ENCODE measurements around the gene TSPAN4.
A peak's percentile ranks its signal among the peaks of the same experiment; 100 is the strongest.

The TSPAN4 gene

DNA sequence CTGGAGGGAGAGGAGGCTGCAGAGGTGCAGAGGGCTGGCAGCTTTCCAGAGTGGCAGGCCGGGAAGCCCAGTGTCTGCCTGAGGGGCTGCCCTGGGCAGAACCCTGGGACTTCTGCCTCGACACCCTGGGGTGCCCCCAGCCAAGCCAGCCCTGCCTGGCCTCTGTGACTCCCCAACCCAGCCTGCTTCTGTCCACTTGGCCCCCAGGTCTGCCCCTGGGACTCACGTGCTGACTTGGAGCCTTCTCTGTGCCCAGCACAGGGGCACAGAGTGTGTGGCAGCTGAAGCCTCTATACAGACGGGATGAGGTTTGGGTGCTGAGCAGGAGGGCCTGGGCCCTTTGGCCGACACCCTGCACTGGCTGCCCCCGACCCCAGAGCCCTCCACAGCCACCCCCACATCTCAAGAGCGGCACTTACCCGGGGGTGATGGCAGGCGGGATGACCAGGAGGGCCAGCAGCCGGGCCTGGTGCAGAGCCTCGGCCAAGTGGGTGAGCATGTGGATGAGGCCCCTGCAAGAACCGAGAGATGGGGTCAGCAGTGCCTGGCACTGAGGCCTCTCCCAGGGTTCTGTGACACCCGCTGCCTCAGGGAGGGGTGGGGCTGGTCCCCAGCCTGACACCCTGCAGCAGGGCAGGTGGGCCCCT is 50.5 kb downstream of the TSPAN4 start:
- DNase-seq = no peak

- DNase-seq = no peak
These were observed 52.0 kb downstream of the TSPAN4 start for GRCh38 chr11:894575-895201.

- DNase-seq = no peak
These were observed 52.9 kb downstream of the TSPAN4 start for GRCh38 chr11:895331-896110.

DNA sequence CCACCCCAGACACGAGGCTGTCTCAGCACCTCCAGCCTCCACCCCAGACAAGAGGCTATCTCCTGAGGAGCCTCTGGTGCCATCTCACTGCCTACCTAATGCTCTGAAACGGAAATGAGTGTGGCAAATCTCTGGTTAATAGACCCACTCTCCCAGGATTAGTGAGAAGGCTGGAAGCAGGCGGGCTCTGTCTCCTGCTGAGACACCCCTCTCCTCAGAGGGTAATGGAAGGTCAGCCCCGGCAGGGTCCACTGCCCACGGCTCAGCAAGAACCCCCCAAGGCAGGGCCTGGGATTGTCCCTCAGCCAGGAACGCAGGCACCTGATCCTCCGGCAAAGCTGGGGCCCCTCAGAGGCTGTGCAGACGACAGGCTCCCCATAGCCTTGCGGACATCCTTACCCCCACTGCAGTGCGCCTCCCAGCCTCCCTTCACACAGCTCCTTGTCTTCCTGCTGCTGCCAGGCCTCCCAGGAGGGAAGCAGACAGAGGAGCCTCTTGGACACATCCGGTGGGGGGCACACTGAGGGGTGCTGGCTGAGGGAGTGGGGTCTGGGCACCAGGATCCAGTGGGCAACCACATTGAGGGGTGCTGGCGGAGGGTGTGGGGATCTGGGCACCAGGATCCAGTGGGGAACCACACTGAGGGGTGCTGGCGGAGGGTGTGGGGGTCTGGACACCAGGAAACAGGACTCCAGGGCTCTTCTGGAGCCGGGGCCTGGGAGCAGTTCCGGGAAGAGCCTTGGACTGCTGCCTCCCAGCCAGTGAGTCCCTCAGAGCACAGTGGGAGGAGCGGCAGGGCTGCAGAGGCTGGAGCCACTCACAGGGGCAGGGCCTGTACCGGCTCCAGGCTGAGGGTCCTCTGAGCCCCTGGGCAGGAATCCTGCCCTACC is 54.8 kb downstream of the TSPAN4 start:
- no peak for DNase-seq

DNA sequence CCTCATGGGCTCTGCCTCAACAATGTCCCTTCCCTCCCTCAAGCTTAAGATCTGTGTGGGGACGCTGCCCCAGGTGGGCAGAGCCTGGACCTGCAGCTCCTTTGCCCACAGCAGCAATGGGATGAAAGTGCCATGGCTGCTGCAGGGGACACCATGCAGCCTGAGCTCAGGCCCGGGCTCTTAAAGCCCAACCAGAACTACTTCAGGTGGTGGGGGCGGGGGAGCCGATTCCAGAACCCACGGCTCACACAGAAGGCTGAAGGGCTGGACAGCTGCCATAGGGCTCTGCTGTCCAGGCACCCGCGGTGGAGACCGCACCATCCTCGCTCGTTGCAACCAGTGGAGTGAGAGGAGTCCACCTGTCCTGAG is 55.5 kb downstream of the TSPAN4 start:
- no peak for DNase-seq

DNA sequence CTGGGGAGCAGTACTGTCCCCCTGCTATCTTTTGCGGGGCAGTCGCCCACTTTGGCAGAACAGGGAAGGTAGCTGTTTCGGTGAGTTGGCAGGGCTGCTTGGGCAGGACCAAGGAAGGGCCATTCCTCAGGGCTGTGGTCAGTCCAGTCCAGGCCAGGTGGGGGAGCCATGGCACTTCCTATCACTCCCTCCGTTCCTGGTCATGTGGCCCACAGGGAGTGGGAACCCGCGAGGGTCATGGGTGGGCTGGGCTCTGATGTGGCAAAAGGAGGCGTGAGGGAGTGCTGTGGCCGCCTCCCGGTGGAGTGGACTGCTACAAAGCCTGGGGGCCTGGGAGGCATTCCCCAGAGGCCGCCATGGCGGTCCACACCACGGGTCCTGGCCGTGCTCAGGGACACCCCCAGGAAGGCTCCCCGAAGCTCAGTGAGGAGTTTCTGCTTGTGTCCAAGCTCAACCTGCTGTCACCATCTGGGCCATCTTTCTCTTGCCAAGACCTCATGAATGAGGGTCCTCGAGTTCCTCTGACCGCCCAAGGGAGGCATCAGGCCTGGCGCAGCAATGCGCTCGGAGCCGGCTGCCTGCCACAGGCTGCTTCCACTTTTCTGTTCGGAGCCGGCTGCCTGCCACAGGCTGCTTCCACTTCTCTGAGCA is 56.0 kb downstream of the TSPAN4 start:
- DNase-seq = no peak

DNA sequence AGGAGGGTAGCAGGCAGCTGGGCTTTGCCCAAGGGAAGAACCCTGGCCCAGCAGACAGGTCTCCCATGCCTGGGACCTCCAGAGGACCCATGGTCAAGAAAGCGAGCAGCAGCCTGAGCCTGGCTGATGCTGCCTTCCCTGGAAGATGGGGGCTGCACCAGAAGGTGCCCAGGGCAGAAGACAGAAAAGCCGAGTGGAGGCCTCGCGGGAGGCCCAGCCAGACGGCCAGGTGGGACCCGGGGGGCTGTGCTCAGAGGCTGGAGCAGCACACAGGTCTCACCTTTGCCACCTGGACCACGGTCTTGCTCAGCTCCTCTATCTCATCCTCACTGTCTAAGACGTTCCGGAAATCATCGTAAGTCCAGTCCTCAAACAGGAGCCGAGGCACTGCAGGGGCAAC is 57.1 kb downstream of the TSPAN4 start:
- DNase-seq = no peak

- no peak for DNase-seq
These were observed 57.9 kb downstream of the TSPAN4 start for GRCh38 chr11:900545-900944.

DNA sequence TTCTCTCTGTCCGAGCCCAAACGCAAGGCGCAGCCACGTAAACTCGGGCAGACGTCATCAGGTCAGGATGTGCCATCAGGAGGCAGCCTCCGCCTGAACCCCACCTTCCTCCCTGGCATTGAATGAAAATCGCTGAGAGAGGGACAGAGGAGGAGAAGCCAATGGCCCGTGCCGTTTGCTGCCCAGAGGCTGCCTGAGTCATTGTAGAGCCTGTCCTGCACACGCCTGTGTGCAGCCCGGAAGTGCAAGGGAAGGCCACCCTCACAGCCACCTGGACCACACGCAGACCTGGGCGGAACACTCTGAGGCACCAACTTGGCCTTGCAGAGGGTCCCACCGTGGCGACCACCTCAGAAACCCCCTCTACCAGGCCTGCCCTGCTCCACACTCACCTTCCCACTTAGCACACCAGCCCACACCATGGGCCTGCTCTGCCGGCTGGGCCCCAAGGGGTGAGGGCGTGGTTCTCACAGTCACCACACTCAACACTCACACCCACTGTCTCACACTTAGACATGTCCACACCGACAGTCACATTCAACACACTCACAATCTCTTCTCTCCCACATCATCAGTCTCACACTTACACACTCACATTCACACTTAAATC is 58.9 kb downstream of the TSPAN4 start:
- DNase-seq = no peak

DNA sequence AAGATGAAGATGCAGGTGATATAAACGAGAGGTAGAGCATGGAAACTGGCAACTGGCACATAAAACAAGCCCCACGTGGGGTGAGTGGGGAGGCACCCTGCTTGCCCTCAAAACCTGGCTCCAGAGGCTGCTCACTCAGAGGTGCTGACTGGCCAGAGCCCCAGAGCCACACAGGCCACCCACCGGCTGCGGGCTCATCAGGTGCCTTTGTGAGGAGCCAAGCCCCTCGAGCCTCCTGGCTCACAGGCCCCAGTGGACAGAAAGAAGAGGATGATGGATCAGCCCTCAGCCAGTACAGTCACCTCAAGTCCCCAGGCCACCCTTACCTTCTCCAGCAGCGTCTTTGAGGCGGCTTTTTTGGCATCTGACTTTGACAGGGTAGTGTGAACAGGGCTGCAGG is 61.7 kb downstream of the TSPAN4 start:
- DNase-seq = no peak

DNA sequence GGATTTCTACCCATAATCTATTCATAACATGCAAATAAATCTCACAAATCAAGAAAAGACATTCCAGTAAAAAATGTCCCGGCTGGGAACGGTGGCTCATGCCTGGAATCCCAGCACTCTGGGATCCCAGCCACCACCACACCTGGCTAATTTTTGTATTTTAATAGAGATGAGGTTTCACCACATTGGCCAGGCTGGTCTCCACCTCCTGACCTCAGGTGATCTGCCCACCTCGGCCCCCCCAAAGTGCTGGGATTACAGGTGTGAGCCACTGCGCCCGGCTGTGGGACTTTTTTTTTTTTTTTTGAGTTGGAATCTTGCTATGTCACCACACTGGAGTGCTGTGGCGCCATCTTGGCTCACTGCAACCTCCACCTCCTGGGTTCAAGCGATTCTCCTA is 63.3 kb downstream of the TSPAN4 start:
- DNase-seq = no peak

DNA sequence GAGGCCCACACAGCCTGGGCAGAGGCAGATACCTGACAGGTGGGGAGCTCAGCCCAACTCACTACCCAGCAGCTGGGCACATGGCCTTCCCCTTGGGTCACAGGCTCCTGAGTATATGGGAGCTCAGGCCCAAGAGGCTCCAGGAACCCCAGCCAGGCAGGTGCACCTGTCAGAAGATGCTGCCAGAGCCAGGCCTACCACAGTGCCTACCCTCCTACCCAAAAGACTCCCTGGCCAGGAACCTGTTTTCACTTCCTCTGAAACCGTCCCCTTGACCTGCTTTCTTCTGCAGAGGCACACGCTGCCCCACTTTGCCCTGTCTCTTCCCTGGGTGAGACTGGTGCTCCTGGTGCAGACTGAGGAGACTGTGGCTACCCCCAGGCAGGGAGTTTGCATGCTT is 65.0 kb downstream of the TSPAN4 start:
- DNase-seq = no peak

- DNase-seq = no peak
These were observed 65.6 kb downstream of the TSPAN4 start for GRCh38 chr11:908273-908672.

GRCh38 chr11:909406-909805 is 66.8 kb downstream of the TSPAN4 start:
- no peak for DNase-seq

DNA sequence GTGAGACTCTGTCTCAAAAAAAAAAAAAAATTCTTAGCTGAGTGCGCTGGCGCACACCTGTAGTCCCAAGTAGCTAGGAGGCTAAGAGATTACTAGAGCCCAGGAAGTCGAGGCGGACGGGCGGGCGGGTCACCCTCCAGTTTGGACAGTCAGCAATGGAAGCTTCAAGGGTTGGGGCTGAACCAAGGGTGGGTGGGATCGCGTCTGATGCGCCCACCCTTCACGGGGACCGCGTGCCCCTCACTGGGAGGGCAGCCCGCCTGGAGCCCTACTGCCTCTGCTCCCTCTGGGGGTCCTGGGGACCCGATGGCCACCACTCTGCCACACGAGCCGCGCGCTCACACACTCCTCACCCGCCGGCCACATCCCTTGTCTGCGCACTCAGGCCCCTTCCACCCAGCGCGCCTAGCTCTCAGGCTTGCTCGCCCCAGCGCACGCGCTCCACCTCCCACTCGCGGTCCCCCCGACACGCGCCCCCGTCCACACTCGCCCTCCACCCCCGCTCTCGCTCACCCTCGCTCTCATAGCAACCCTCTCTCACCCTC is 67.5 kb downstream of the TSPAN4 start:
- no peak for DNase-seq

DNA sequence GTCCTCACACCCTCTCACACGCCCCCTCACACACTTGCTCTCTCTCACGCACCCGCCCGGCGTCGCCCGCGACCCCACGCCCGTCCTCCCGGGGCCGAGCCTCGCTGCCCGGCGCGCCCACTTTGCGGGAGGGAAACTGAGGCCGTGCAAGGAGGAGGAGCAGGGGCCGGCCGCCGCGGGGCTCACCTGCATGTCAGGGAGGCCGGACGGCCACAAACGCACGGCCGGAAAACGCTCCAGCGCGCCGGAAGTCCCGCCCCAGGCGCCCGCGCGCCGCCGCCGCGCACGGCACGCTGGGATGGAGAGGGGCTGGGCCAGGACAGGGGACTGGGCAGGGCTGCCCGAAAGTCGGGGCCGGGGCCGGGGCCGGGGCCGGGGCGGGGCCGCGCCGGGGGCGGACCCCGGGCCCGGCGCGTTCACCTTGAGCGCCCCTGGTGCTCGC is 68.0 kb downstream of the TSPAN4 start, which contains the start of gene CHID1:
TSS of gene CHID1 (minus strand) at position 222 of the 442 bp plus-strand sequence. CDS start 5,994 bp downstream, outside the sequence.
- peak; percentile 69 for DNase-seq

DNA sequence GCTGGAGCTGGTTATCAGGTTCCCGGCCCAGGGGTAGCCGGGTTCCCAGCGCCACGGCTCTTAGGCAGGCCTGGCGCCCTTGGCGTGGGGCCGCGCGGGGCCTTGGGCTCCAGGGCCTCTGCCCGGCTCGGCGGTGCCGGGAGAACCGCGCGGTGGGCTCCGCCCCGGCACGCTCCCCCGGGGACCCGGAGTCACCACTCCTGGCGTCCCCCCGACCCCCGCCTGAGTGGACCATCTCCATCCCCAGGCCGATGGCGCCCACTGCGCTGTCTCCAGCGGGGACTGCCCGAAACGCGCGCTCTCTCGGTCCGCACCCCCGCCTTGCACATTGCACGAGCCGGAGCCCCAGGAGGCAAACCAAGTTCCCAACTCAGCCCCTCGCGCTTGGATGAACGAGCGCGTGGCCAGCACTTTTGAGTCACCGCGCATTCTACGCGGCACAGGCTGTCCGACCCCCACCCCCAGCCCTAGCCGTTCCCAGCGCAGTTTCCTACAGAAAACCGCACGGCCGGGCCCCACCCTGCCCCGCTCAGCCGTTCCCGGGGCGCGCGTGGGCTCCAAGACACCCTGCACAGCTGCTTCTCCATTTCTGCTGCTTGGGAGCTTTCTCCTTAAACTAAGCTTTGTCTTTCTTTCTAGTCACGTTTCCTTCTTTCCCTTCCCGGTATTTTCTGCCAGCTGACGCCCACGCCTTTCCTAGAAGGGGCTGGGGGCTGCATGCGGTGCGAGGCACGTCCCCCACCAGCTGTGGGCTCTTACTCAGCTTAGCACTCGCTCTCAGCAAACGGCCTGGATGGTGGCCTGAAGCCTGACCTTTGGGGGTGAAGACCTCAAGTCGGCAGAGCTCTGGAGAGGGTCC is 68.6 kb downstream of the TSPAN4 start:
- DNase-seq = peak; percentile 24

- no peak for DNase-seq
These were observed 69.2 kb downstream of the TSPAN4 start for GRCh38 chr11:911890-912219.

DNA sequence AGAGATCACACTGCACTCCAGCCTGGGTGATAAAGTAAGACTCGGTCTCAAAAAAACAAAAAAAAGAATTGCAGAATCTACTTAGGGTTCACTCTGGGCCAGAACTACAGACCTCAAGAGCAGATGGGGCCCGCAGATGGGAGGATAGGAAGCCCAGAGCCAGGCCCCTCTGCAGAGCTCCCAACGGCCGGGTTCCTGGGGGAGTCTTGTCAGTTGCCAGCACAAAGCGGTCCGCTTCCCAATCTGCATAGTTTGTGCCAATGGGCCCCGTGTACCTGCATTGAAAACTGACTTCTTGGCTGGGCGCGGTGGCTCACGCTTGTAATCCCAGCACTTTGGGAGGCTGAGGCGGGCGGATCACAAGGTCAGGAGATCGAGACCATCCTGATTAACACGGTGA is 69.6 kb downstream of the TSPAN4 start:
- DNase-seq = no peak

GRCh38 chr11:913043-913442 is 70.4 kb downstream of the TSPAN4 start:
- DNase-seq = no peak

GRCh38 chr11:914204-914603 is 71.6 kb downstream of the TSPAN4 start:
- DNase-seq = no peak

Measured in COR-L47 (cell line).